GM12865 (cell line): ENCODE measurements around the gene SPACA1.
A peak's percentile ranks its signal among the peaks of the same experiment; 100 is the strongest.

Source experiments
- DNase-seq: peaks from one replicate; pipeline ENCODE4 v3.0.0; 2010; ENCODE audit warnings: low read depth
- H3K4me3 ChIP-seq: 2 replicates; pipeline ENCODE4 v1.5.1; 2011; ENCODE audit warnings: mild to moderate bottlenecking, low read depth, low read length, control low read depth
- CTCF ChIP-seq: IDR thresholded peaks from 2 replicates; pipeline ENCODE4 v1.5.1; 2011; ENCODE audit warnings: low read length, control low read depth, low read depth, inconsistent platforms; ENCODE audit not compliant: insufficient read depth; ENCODE audit errors: missing control alignments

The SPACA1 gene

GRCh38 chr6:88013015-88013414, 34.6 kb upstream of the SPACA1 start:
- TF ChIP-seq CTCF, result no peak
- no peak overlapping the region for H3K4me3 ChIP-seq
- no peak for DNase-seq

GRCh38 chr6:88013554-88013953, 34.1 kb upstream of the SPACA1 start:
- H3K4me3 ChIP-seq, result no peak overlapping the region
- no peak for DNase-seq
- TF ChIP-seq CTCF, result no peak

- H3K4me3 ChIP-seq, result no peak overlapping the region
- no peak for TF ChIP-seq CTCF
- DNase-seq, result no peak
Measured at GRCh38 chr6:88020439-88020838, 27.2 kb upstream of the SPACA1 start.

- no peak for DNase-seq
- H3K4me3 ChIP-seq, result no peak overlapping the region
- no peak for TF ChIP-seq CTCF
Measured at GRCh38 chr6:88024696-88025095, 22.9 kb upstream of the SPACA1 start.

GRCh38 chr6:88031550-88031949, 16.1 kb upstream of the SPACA1 start:
- TF ChIP-seq CTCF, result no peak
- no peak overlapping the region for H3K4me3 ChIP-seq
- DNase-seq, result no peak

GRCh38 chr6:88044530-88044929, 3.1 kb upstream of the SPACA1 start:
- peak; percentile 20 for DNase-seq
- no peak overlapping the region for H3K4me3 ChIP-seq
- no peak for TF ChIP-seq CTCF

- no peak for TF ChIP-seq CTCF
- no peak overlapping the region for H3K4me3 ChIP-seq
- DNase-seq, result no peak
Measured at GRCh38 chr6:88045521-88046136, 2.0 kb upstream of the SPACA1 start.
